Heart right ventricle (tissue), 16 donors: ENCODE data around the gene EGFL7. TPM values are rescaled to one million over a fixed set of nuclear protein-coding genes. Genes with fewer than 3 reads are reported as not detected.

ENCODE experiments used
- ATAC-seq, 8 donors: fragments of 200-7000 bp; cut with Tn5 transposase; one replicate each; pipeline ENCODE4 v1.9.1; 2020; ENCODE audit warnings: mild to moderate bottlenecking in 8 of 8, moderate library complexity in 8 of 8, moderate number of reproducible peaks in 1 of 8
- DNase-seq, 2 donors: peaks; one replicate each; pipeline ENCODE4 v3.0.0-alpha.2; 2020
- H3K27ac ChIP-seq, 10 donors: fragments of 200-600 bp; sonication (generic) in 2 of 10; one replicate each; pipeline versions ENCODE4 v1.5.0 to v1.8.0; 2020 to 2022; ENCODE audit warnings: mild to moderate bottlenecking in 3 of 10
- H3K27me3 ChIP-seq, 7 donors: fragments of 200-600 bp; one replicate each; pipeline ENCODE4 v1.8.0; 2021 to 2022; ENCODE audit warnings: mild to moderate bottlenecking in 2 of 7
- H3K36me3 ChIP-seq, 9 donors: fragments of 200-600 bp; sonication (generic) in 1 of 9; one replicate each; pipeline versions ENCODE4 v1.5.0 to v1.8.0; 2020 to 2022; ENCODE audit warnings: mild to moderate bottlenecking in 2 of 9
- H3K4me1 ChIP-seq, 9 donors: fragments of 200-600 bp; sonication (generic) in 1 of 9; one replicate each; pipeline versions ENCODE4 v1.5.0 to v1.8.0; 2020 to 2022; ENCODE audit warnings: mild to moderate bottlenecking in 4 of 9
- H3K4me3 ChIP-seq, 10 donors: fragments of 200-600 bp; sonication (generic) in 2 of 10; one replicate each; pipeline versions ENCODE4 v1.5.0 to v1.8.0; 2020 to 2022; ENCODE audit warnings: mild to moderate bottlenecking in 7 of 10, moderate library complexity in 2 of 10
- H3K9me3 ChIP-seq, 11 donors: fragments of 200-600 bp in 10 of 11; sonication (generic) in 2 of 11; one replicate each; pipeline versions ENCODE4 v1.5.0 to v1.8.0; 2013 to 2022; ENCODE audit warnings: mild to moderate bottlenecking in 2 of 11, control low read depth in 1 of 11, moderate library complexity in 1 of 11
- CTCF ChIP-seq, 9 donors: fragments of 200-600 bp; sonication (generic) in 2 of 9; IDR thresholded peaks; one replicate each; pipeline versions ENCODE4 v1.5.0 to v1.8.0; 2021 to 2022; ENCODE audit warnings: antibody characterized with exemption in 9 of 9, mild to moderate bottlenecking in 5 of 9, moderate library complexity in 1 of 9
- WGBS, 2 donors: extraction: QIAGEN DNeasy Blood & Tissue Kit; methylation state at CpG; one replicate each; pipeline ENCODE4 v1.1.7; 2013; ENCODE audit warnings: inconsistent platforms in 1 of 2; 5-methylcytosine and 5-hydroxymethylcytosine counted together
- intact Hi-C, 10 donors: fragments of 100-400 bp; cut with DNase I; formaldehyde crosslinking; loops; one replicate each; pipeline versions ENCODE4 v1.11.1 to v1.14.2; 2022
- polyA plus RNA-seq, 2 donors: library from polyadenylated mRNA; stranded (reverse); fragments of 200-250 nt; gene quantifications; one replicate each; pipeline ENCODE4 v1.2.3, GENCODE V29; 2013
- total RNA-seq, 10 donors: library from RNA; stranded (reverse); fragmentation: NEBNext Ultra II Directional in 3 of 10; extraction: Animal tissue kit (Norgen Biotek cat#: 25700) in 3 of 10; gene quantifications; one replicate each; pipeline versions ENCODE4 v1.2.1 to v1.2.4, GENCODE V29; 2021 to 2023
- donor health status: Arrhythmogenic right ventricular cardiomyopathy.
- donor health status: ischemic (EF 13 %, LVEDD 7.1; RV severe dilation, severe dysfunction).
- donor health status: healthy with polysubstance abuse.
- donor health status: DM: no; HTN: yes; CAD: no.
- donor health status: DM: no; HTN: no; CAD: no.
- donor health status: ischemic (EF 25% LVEDD 6.9; RV normal size, moderate dysfunction).
- donor health status: ischemic (EF 25% LVEDD 5.7; RV mildly dilated, moderate dysfunction).
- donor health status: healthy.
- donor health status: DM: yes; HTN: yes; CAD: no.
- donor health status: Ischemic cardiomyopathy.
- donor health status: ischemic (EF 35%, LVEDD 5.7; RV mildly dilated, moderate dysfunction).
- donor health status: nonischemic (EF 11% LVEDD 7.7; RV severe dilation, severe dysfunction).
- donor health status: DM: yes; HTN: yes; CAD: no.
- donor health status: PGD.
- donor health status: ischemic (EF 29% LVEDD 5.4; RV normal size, mild dysfunction).
- donor health status: nonischemic (EF 23%, LVEDD 6.1; RV moderate dilation, normal function).

Gene EGFL7
- total and polyA plus RNA-seq, 12 donors, result 68.6 to 377 (median 101) TPM

- TF ChIP-seq CTCF (IDR thresholded peaks at IDR 0.05), result no peak
- ATAC-seq (no peak), DNase-seq (no peak)
- peaks cover 22 to 73% (median 65%) of the 10 kb centered on the region in 9 donors for H3K4me1 ChIP-seq
- H3K36me3 ChIP-seq, result peaks cover 0 to 15% (median 8%) of the 10 kb centered on the region in 9 donors
- no peaks in the 10 kb centered on the region for H3K9me3 ChIP-seq
- no peak overlapping the region for H3K27ac ChIP-seq
- no peak overlapping the region for H3K4me3 ChIP-seq
- intact Hi-C loops, result no loop called here
- peaks cover 0 to 35% (median 0%) of the 10 kb centered on the region in 7 donors for H3K27me3 ChIP-seq
- 86 to 91% methylated on average over 16 of the region's 16 CpGs for WGBS, 2 donors
Measured at GRCh38 chr9:136717399-136717798, 54.7 kb downstream of the EGFL7 start.

GRCh38 chr9:136718345-136719194, 55.9 kb downstream of the EGFL7 start:
- H3K9me3 ChIP-seq, result no peaks in the 10 kb centered on the region
- intact Hi-C loops, result no loop called here
- ATAC-seq, result no peak
- H3K4me1 ChIP-seq, result peaks cover 22 to 74% (median 66%) of the 10 kb centered on the region in 9 donors
- WGBS, 2 donors, result 79 to 80% methylated on average over 20 of the region's 20 CpGs
- H3K27ac ChIP-seq, result peak overlapping the region in 6 of 10 donors; percentile 40 to 73 (median 60)
- no peak overlapping the region for H3K4me3 ChIP-seq
- DNase-seq, result no peak
- no peak for TF ChIP-seq CTCF (IDR thresholded peaks at IDR 0.05)
- H3K27me3 ChIP-seq, result peaks cover 0 to 24% (median 0%) of the 10 kb centered on the region in 7 donors
- H3K36me3 ChIP-seq, result peaks cover 0 to 27% (median 19%) of the 10 kb centered on the region in 9 donors

GRCh38 chr9:136719195-136719880, 56.6 kb downstream of the EGFL7 start:
- peaks cover 0 to 16% (median 0%) of the 10 kb centered on the region in 7 donors for H3K27me3 ChIP-seq
- DNase-seq (peak in 1 of 2 donors; percentile 68), ATAC-seq (peak in 7 of 8 donors; percentile 3 to 23 (median 9))
- H3K9me3 ChIP-seq, result no peaks in the 10 kb centered on the region
- H3K36me3 ChIP-seq, result peaks cover 0 to 35% (median 27%) of the 10 kb centered on the region in 9 donors
- peak overlapping the region in 9 of 10 donors; percentile 9 to 73 (median 43) for H3K27ac ChIP-seq
- H3K4me3 ChIP-seq, result no peak overlapping the region
- 55 to 63% methylated on average over 22 to 24 of the region's 24 CpGs for WGBS, 2 donors
- peak in 2 of 9 donors; percentile 16 to 20 for TF ChIP-seq CTCF (IDR thresholded peaks at IDR 0.05)
- H3K4me1 ChIP-seq, result peaks cover 17 to 68% (median 63%) of the 10 kb centered on the region in 9 donors
- intact Hi-C loops, result no loop called here

GRCh38 chr9:136720251-136720897, 57.7 kb downstream of the EGFL7 start:
- peaks cover 0 to 6% (median 0%) of the 10 kb centered on the region in 7 donors for H3K27me3 ChIP-seq
- H3K36me3 ChIP-seq, result peaks cover 0 to 45% (median 33%) of the 10 kb centered on the region in 9 donors
- peaks cover 14 to 65% (median 62%) of the 10 kb centered on the region in 9 donors for H3K4me1 ChIP-seq
- TF ChIP-seq CTCF (IDR thresholded peaks at IDR 0.05), result no peak
- WGBS, 2 donors, result 45 to 46% methylated on average over 20 of the region's 20 CpGs
- intact Hi-C loops, result no loop called here
- peak overlapping the region in 9 of 10 donors; percentile 26 to 85 (median 58) for H3K27ac ChIP-seq
- H3K9me3 ChIP-seq, result no peaks in the 10 kb centered on the region
- no peak overlapping the region for H3K4me3 ChIP-seq
- DNase-seq (peak in 1 of 2 donors; percentile 59), ATAC-seq (peak; percentile 6 to 29 (median 10))
